ENCODE results near the gene CNOT3. TPM values are rescaled to one million over a fixed set of nuclear protein-coding genes. Genes with fewer than 3 reads are reported as not detected.
A peak's percentile ranks its signal among the peaks of the same experiment; 100 is the strongest.

CNOT3 gene
- total RNA-seq, 5 donors from 2014 or later (not counting 1 experiment from before 2014, with no cell fraction given): 45.9 to 83.1 (median 77.0) TPM

- ATAC-seq (replicated peaks in 1 of 4) (peak in 1 of 4 experiments; percentile 34), DNase-seq (no peak)
- Histone ChIP-seq H3K27ac (ENCODE audit: low read length) (no peak within 1 kb of the TSS), H3K9me3 (no peaks in the 10 kb centered on the region), H3K27me3 (replicated peaks in 1 of 2; ENCODE audit: control insufficient read depth in 2 of 2, extremely low read depth in 1 of 2, insufficient read depth in 2 of 2, low read length in 1 of 2) (peaks cover 0 to 11% of the 10 kb centered on the region in 2 experiments), H3K4me1 (ENCODE audit: control insufficient read depth in 1 of 2, extremely low read depth in 1 of 2, insufficient read depth in 2 of 2, low read length in 2 of 2) (peaks cover 0 to 15% of the 10 kb centered on the region in 2 experiments), H3K36me3 (ENCODE audit: control insufficient read depth in 2 of 2, extremely low read depth in 1 of 2, insufficient read depth in 1 of 2, low read length in 1 of 2) (no peaks in the 10 kb centered on the region), H3K4me3 (ENCODE audit: control insufficient read depth in 1 of 2, extremely low read depth in 1 of 2, low read length in 1 of 2) (no peak within 1 kb of the TSS)
- Mint-ChIP-seq H3K27me3 (no peaks in the 10 kb centered on the region), H3K36me3 (peaks cover 6% of the 10 kb centered on the region), H3K9me3 (no peaks in the 10 kb centered on the region), H3K4me1 (peaks cover 0 to 11% (median 7%) of the 10 kb centered on the region in 3 donors), H3K4me3 (no peak within 1 kb of the TSS), H3K27ac (no peak within 1 kb of the TSS)
- 32% methylated on average over 8 of the region's 13 CpGs for WGBS (ENCODE audit: insufficient coverage)
- CTCF ChIA-PET: no interaction called here
- POLR2A ChIA-PET: interaction anchor here (0.6 kb wide), 2 partner anchors 28 to 38 kb away, joined by 3 read pairs; partner anchors contain the start of gene RPS9 (in 1 of the 2)
These were observed 35.2 kb downstream of the CNOT3 start, which contains the start of gene TMC4 for GRCh38 chr19:54172471-54173358. Gene TMC4, minus strand, starts transcription at chr19:54173160. Its CDS starts 43 bp downstream, at chr19:54173117.

DNA sequence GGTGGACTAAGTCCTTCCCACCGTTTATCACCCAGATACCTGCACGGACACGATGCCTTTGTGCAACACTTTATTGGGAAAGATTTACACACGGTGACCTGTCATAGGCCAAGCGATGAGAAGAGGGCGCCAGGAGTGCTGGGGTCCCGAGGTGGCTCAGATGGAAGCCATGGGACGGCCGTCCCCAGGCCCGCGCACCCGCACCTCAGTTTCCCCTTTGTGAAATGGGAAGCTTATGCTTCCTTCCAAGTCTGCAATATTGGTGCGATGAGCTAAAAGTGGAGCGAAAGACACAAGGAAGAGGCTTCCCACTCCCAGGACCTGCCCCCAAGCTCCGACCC is 35.8 kb downstream of the CNOT3 start:
- H3K4me1 ChIP-seq (ENCODE audit: control insufficient read depth in 1 of 2, extremely low read depth in 1 of 2, insufficient read depth in 2 of 2, low read length in 2 of 2): peaks cover 0 to 12% of the 10 kb centered on the region in 2 experiments
- H3K27ac ChIP-seq (ENCODE audit: low read length): no peak overlapping the region
- H3K36me3 ChIP-seq (ENCODE audit: control insufficient read depth in 2 of 2, extremely low read depth in 1 of 2, insufficient read depth in 1 of 2, low read length in 1 of 2): no peaks in the 10 kb centered on the region
- peaks cover 0 to 11% of the 10 kb centered on the region in 2 experiments for H3K27me3 ChIP-seq (replicated peaks in 1 of 2; ENCODE audit: control insufficient read depth in 2 of 2, extremely low read depth in 1 of 2, insufficient read depth in 2 of 2, low read length in 1 of 2)
- Mint-ChIP-seq H3K9me3 (no peaks in the 10 kb centered on the region), H3K27ac (no peak overlapping the region), H3K4me1 (peaks cover 0 to 7% (median 5%) of the 10 kb centered on the region in 3 donors), H3K27me3 (no peaks in the 10 kb centered on the region), H3K4me3 (no peak overlapping the region), H3K36me3 (peaks cover 10% of the 10 kb centered on the region)
- no peak for ATAC-seq (replicated peaks in 1 of 4)
- no peaks in the 10 kb centered on the region for H3K9me3 ChIP-seq
- 38% methylated on average over 11 of the region's 15 CpGs for WGBS (ENCODE audit: insufficient coverage)
- DNase-seq: no peak
- ChIA-PET CTCF (no interaction called here), POLR2A (interaction anchor here (0.6 kb wide), 2 partner anchors 27 to 37 kb away, joined by 3 read pairs; partner anchors contain the start of gene RPS9 (in 1 of the 2))
- no peak overlapping the region for H3K4me3 ChIP-seq (ENCODE audit: control insufficient read depth in 1 of 2, extremely low read depth in 1 of 2, low read length in 1 of 2)

GRCh38 chr19:54173951-54174834 is 36.6 kb downstream of the CNOT3 start:
- H3K36me3 ChIP-seq (ENCODE audit: control insufficient read depth in 2 of 2, extremely low read depth in 1 of 2, insufficient read depth in 1 of 2, low read length in 1 of 2): no peaks in the 10 kb centered on the region
- ATAC-seq (replicated peaks in 1 of 4): no peak
- no peaks in the 10 kb centered on the region for H3K9me3 Mint-ChIP-seq
- no peak overlapping the region for H3K4me3 Mint-ChIP-seq
- peaks cover 0 to 11% of the 10 kb centered on the region in 2 experiments for H3K27me3 ChIP-seq (replicated peaks in 1 of 2; ENCODE audit: control insufficient read depth in 2 of 2, extremely low read depth in 1 of 2, insufficient read depth in 2 of 2, low read length in 1 of 2)
- no peaks in the 10 kb centered on the region for H3K9me3 ChIP-seq
- ChIA-PET CTCF (no interaction called here), POLR2A (no interaction called here)
- no peak overlapping the region for H3K27ac Mint-ChIP-seq
- no peak overlapping the region for H3K27ac ChIP-seq (ENCODE audit: low read length)
- no peak for DNase-seq
- peaks cover 0 to 9% of the 10 kb centered on the region in 2 experiments for H3K4me1 ChIP-seq (ENCODE audit: control insufficient read depth in 1 of 2, extremely low read depth in 1 of 2, insufficient read depth in 2 of 2, low read length in 2 of 2)
- 89% methylated on average over 21 of the region's 25 CpGs for WGBS (ENCODE audit: insufficient coverage)
- no peaks in the 10 kb centered on the region for H3K27me3 Mint-ChIP-seq
- peaks cover 0 to 5% (median 3%) of the 10 kb centered on the region in 3 donors for H3K4me1 Mint-ChIP-seq
- H3K4me3 ChIP-seq (ENCODE audit: control insufficient read depth in 1 of 2, extremely low read depth in 1 of 2, low read length in 1 of 2): no peak overlapping the region
- H3K36me3 Mint-ChIP-seq: peaks cover 14% of the 10 kb centered on the region

- peaks cover 17% of the 10 kb centered on the region for H3K36me3 Mint-ChIP-seq
- ATAC-seq (replicated peaks in 1 of 4) (peak; percentile 77 to 99 (median 80)), DNase-seq (peak in 13 of 35 experiments; percentile 21 to 60 (median 36))
- Histone ChIP-seq H3K4me1 (ENCODE audit: control insufficient read depth in 1 of 2, extremely low read depth in 1 of 2, insufficient read depth in 2 of 2, low read length in 2 of 2) (no peaks in the 10 kb centered on the region), H3K4me3 (ENCODE audit: control insufficient read depth in 1 of 2, extremely low read depth in 1 of 2, low read length in 1 of 2) (no peak overlapping the region), H3K27me3 (replicated peaks in 1 of 2; ENCODE audit: control insufficient read depth in 2 of 2, extremely low read depth in 1 of 2, insufficient read depth in 2 of 2, low read length in 1 of 2) (peaks cover 0 to 3% of the 10 kb centered on the region in 2 experiments), H3K36me3 (ENCODE audit: control insufficient read depth in 2 of 2, extremely low read depth in 1 of 2, insufficient read depth in 1 of 2, low read length in 1 of 2) (peaks cover 0 to 8% of the 10 kb centered on the region in 2 donors), H3K9me3 (no peaks in the 10 kb centered on the region), H3K27ac (ENCODE audit: low read length) (no peak overlapping the region)
- CTCF ChIA-PET: no interaction called here
- 93% methylated on average over 19 of the region's 23 CpGs for WGBS (ENCODE audit: insufficient coverage)
- no peaks in the 10 kb centered on the region for H3K9me3 Mint-ChIP-seq
- POLR2A ChIA-PET: interaction anchor here in 1 of 2 donors (0.6 kb wide), 1 partner anchor 99 kb away, joined by 3 read pairs; no protein-coding TSS in a partner anchor
- H3K4me3 Mint-ChIP-seq: no peak overlapping the region
- H3K27me3 Mint-ChIP-seq: no peaks in the 10 kb centered on the region
- no peaks in the 10 kb centered on the region for H3K4me1 Mint-ChIP-seq
- H3K27ac Mint-ChIP-seq: no peak overlapping the region
These were observed 41.2 kb downstream of the CNOT3 start for GRCh38 chr19:54178581-54179261.

- POLR2A ChIA-PET: interaction anchor here in 1 of 2 donors (0.6 kb wide), 1 partner anchor 100 kb away, joined by 3 read pairs; no protein-coding TSS in a partner anchor
- Mint-ChIP-seq H3K4me3 (no peak overlapping the region), H3K9me3 (no peaks in the 10 kb centered on the region), H3K27me3 (no peaks in the 10 kb centered on the region), H3K4me1 (no peaks in the 10 kb centered on the region), H3K27ac (no peak overlapping the region), H3K36me3 (peaks cover 17% of the 10 kb centered on the region)
- Histone ChIP-seq H3K27me3 (replicated peaks in 1 of 2; ENCODE audit: control insufficient read depth in 2 of 2, extremely low read depth in 1 of 2, insufficient read depth in 2 of 2, low read length in 1 of 2) (no peaks in the 10 kb centered on the region), H3K4me3 (ENCODE audit: control insufficient read depth in 1 of 2, extremely low read depth in 1 of 2, low read length in 1 of 2) (no peak overlapping the region), H3K9me3 (no peaks in the 10 kb centered on the region), H3K36me3 (ENCODE audit: control insufficient read depth in 2 of 2, extremely low read depth in 1 of 2, insufficient read depth in 1 of 2, low read length in 1 of 2) (peaks cover 0 to 8% of the 10 kb centered on the region in 2 donors), H3K4me1 (ENCODE audit: control insufficient read depth in 1 of 2, extremely low read depth in 1 of 2, insufficient read depth in 2 of 2, low read length in 2 of 2) (no peaks in the 10 kb centered on the region), H3K27ac (ENCODE audit: low read length) (no peak overlapping the region)
- CTCF ChIA-PET: interaction anchor here in 1 of 2 donors (0.6 kb wide), 1 partner anchor 162 kb away, joined by 3 read pairs; no protein-coding TSS in a partner anchor
- 100% methylated on average over 1 of the region's 10 CpGs for WGBS (ENCODE audit: insufficient coverage)
- ATAC-seq (replicated peaks in 1 of 4) (no peak), DNase-seq (no peak)
These were observed 41.8 kb downstream of the CNOT3 start for GRCh38 chr19:54179262-54179852.
